Measurements from ENCODE around the gene ITPR1.

The ITPR1 gene

GRCh38 chr3:4765212-4765611 lies 272.1 kb downstream of the ITPR1 start:
- no peak for DNase-seq

GRCh38 chr3:4766263-4766662 lies 273.1 kb downstream of the ITPR1 start:
- no peak for DNase-seq

GRCh38 chr3:4766716-4767499 lies 273.8 kb downstream of the ITPR1 start:
- DNase-seq, result no peak

- DNase-seq, result no peak
These were observed 274.9 kb downstream of the ITPR1 start for GRCh38 chr3:4768021-4768420.

GRCh38 chr3:4768521-4768920 lies 275.4 kb downstream of the ITPR1 start:
- no peak for DNase-seq

GRCh38 chr3:4770561-4770960 lies 277.4 kb downstream of the ITPR1 start:
- no peak for DNase-seq

GRCh38 chr3:4771243-4771642 lies 278.1 kb downstream of the ITPR1 start:
- DNase-seq, result no peak

- DNase-seq, result no peak
These were observed 279.1 kb downstream of the ITPR1 start for GRCh38 chr3:4772171-4772804.

GRCh38 chr3:4772858-4773257 lies 279.7 kb downstream of the ITPR1 start:
- no peak for DNase-seq

- no peak for DNase-seq
These were observed 280.4 kb downstream of the ITPR1 start for GRCh38 chr3:4773583-4773982.

- DNase-seq, result no peak
These were observed 281.4 kb downstream of the ITPR1 start for GRCh38 chr3:4774531-4774930.

GRCh38 chr3:4776399-4776979 lies 283.3 kb downstream of the ITPR1 start:
- no peak for DNase-seq

- no peak for DNase-seq
These were observed 283.9 kb downstream of the ITPR1 start for GRCh38 chr3:4776980-4777581.

- no peak for DNase-seq
These were observed 285.0 kb downstream of the ITPR1 start for GRCh38 chr3:4778119-4778518.

GRCh38 chr3:4778740-4779139 lies 285.6 kb downstream of the ITPR1 start:
- DNase-seq, result no peak

GRCh38 chr3:4780545-4780957 lies 287.4 kb downstream of the ITPR1 start:
- no peak for DNase-seq

GRCh38 chr3:4782095-4782494 lies 288.9 kb downstream of the ITPR1 start:
- DNase-seq, result no peak

- DNase-seq, result no peak
These were observed 292.4 kb downstream of the ITPR1 start for GRCh38 chr3:4785551-4785950.

GRCh38 chr3:4786431-4786830 lies 293.3 kb downstream of the ITPR1 start:
- no peak for DNase-seq

GRCh38 chr3:4791358-4791757 lies 298.2 kb downstream of the ITPR1 start:
- no peak for DNase-seq

GRCh38 chr3:4793311-4793710 lies 300.2 kb downstream of the ITPR1 start:
- DNase-seq, result no peak

- no peak for DNase-seq
These were observed 301.2 kb downstream of the ITPR1 start for GRCh38 chr3:4794331-4794730.

- no peak for DNase-seq
These were observed 301.6 kb downstream of the ITPR1 start for GRCh38 chr3:4794798-4795197.

GRCh38 chr3:4795905-4796304 lies 302.8 kb downstream of the ITPR1 start:
- DNase-seq, result no peak

All from NCI-H2171 treated with DMSO at 0.1 percent for 48 hours (cell line).